Neural progenitor cell (in vitro differentiated cells): ENCODE data around the gene TMEM260. TPM values are rescaled to one million over a fixed set of nuclear protein-coding genes. Genes with fewer than 3 reads are reported as not detected.
A peak's percentile ranks its signal among the peaks of the same experiment; 100 is the strongest.

Experiments used
- DNase-seq: peaks from one replicate; pipeline ENCODE4 v3.0.0-alpha.2; 2016; ENCODE audit warnings: low spot score
- H2AFZ ChIP-seq: fragments of 200-600 bp; sonication (generic); replicated peaks from 2 replicates; pipeline ENCODE4 v1.6.1; 2016; ENCODE audit warnings: antibody characterized with exemption
- H3F3A ChIP-seq: fragments of 200-600 bp; sonication (generic); 2 replicates; pipeline ENCODE4 v1.6.1; 2016; ENCODE audit warnings: antibody characterized with exemption, low read depth
- H3K27ac ChIP-seq: fragments of 200-600 bp; sonication (generic); 2 replicates; pipeline ENCODE4 v1.5.1; 2016; ENCODE audit warnings: mild to moderate bottlenecking
- H3K27me3 ChIP-seq: fragments of 200-600 bp; sonication (generic); 2 replicates; pipeline ENCODE4 v1.6.1; 2016; ENCODE audit warnings: mild to moderate bottlenecking, moderate library complexity
- H3K36me3 ChIP-seq: fragments of 200-600 bp; sonication (generic); 2 replicates; pipeline ENCODE4 v1.5.1; 2016
- H3K4me1 ChIP-seq: fragments of 200-600 bp; sonication (generic); 2 replicates; pipeline ENCODE4 v1.6.1; 2016; ENCODE audit warnings: mixed run types
- H3K4me2 ChIP-seq: fragments of 200-600 bp; sonication (generic); 2 replicates; pipeline ENCODE4 v1.6.1; 2016
- H3K4me3 ChIP-seq: fragments of 200-600 bp; sonication (generic); 2 replicates; pipeline ENCODE4 v1.5.1; 2016
- H3K79me2 ChIP-seq: fragments of 200-600 bp; sonication (generic); 2 replicates; pipeline ENCODE4 v1.6.1; 2016; ENCODE audit warnings: low read depth
- H3K9ac ChIP-seq: fragments of 200-600 bp; sonication (generic); 2 replicates; pipeline ENCODE4 v1.6.1; 2016
- H3K9me3 ChIP-seq: fragments of 200-600 bp; sonication (generic); 2 replicates; pipeline ENCODE4 v1.5.1; 2016; ENCODE audit warnings: low read depth
- H4K20me1 ChIP-seq: fragments of 200-600 bp; sonication (generic); 2 replicates; pipeline ENCODE4 v1.6.1; 2016; ENCODE audit warnings: low read depth
- H3K27ac Mint-ChIP-seq: 3 replicates; pipeline ENCODE4 v1.8.0; 2021; ENCODE audit warnings: mixed read lengths
- H3K27me3 Mint-ChIP-seq: 2 replicates; pipeline ENCODE4 v1.8.0; 2022; ENCODE audit warnings: low read depth, mild to moderate bottlenecking, inconsistent platforms, moderate library complexity, mixed read lengths; ENCODE audit not compliant: insufficient read depth
- H3K36me3 Mint-ChIP-seq: 3 replicates; pipeline ENCODE4 v1.8.0; 2021; ENCODE audit warnings: mixed read lengths
- H3K4me1 Mint-ChIP-seq: 3 replicates; pipeline ENCODE4 v1.8.0; 2021; ENCODE audit warnings: mixed read lengths
- H3K4me3 Mint-ChIP-seq: 3 replicates; pipeline ENCODE4 v1.8.0; 2021; ENCODE audit warnings: mild to moderate bottlenecking, moderate library complexity, mixed read lengths
- H3K9me3 Mint-ChIP-seq: 3 replicates; pipeline ENCODE4 v1.8.0; 2020; ENCODE audit warnings: mixed read lengths
- EZH2 ChIP-seq: fragments of 200-600 bp; sonication (generic); IDR thresholded peaks from 2 replicates; pipeline ENCODE4 v1.6.1; 2017; ENCODE audit warnings: antibody characterized with exemption, mild to moderate bottlenecking, moderate library complexity
- EZH2phosphoT487 ChIP-seq: fragments of 200-600 bp; sonication (generic); IDR thresholded peaks from 2 replicates; pipeline ENCODE4 v1.6.1; 2017; ENCODE audit warnings: antibody characterized with exemption
- total RNA-seq: library from RNA; depleted of rRNA; stranded (reverse); fragments of >200 nt; gene quantifications from 2 replicates; pipeline ENCODE4 v1.2.3, GENCODE V29; 2015; ENCODE audit warnings: low replicate concordance
- TF ChIP-seq, protein P1 (sequence below): fragments of 200-600 bp; sonication (generic); IDR thresholded peaks from 2 replicates; pipeline ENCODE4 v1.5.1; 2017; ENCODE audit warnings: antibody characterized with exemption, mild to moderate bottlenecking

Gene TMEM260
- total RNA-seq, 1 donor from 2014 or later = 30.7 TPM

DNA sequence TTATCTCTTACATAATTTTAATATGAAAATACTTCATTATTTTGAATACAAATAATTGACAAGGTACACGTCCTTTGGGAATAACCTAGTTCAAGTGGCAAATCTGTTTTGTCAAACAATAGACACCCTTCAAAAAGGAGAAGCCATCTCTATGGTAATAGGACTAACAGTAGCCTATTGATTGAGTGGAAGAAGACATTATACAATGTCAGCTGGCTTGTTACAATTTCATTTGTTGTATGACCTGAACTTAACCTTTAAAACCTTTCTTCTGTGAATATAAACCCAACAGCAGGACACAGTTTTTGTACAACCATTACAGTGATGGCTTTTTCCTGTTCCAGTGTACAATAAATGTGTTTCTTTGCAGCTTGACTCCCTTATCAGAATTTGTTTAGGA lies 8.1 kb downstream of the TMEM260 start:
- H3K36me3 ChIP-seq = peaks cover 7% of the 10 kb centered on the region
- H3K4me3 Mint-ChIP-seq = no peak overlapping the region
- no peaks in the 10 kb centered on the region for H3K27me3 Mint-ChIP-seq
- H3K9ac ChIP-seq = no peak overlapping the region
- peaks cover 3% of the 10 kb centered on the region for H3K36me3 Mint-ChIP-seq
- H2AFZ ChIP-seq = no peak overlapping the region
- no peak overlapping the region for H3K4me3 ChIP-seq
- peaks cover 16% of the 10 kb centered on the region for H3K4me1 ChIP-seq
- no peak overlapping the region for H3K4me2 ChIP-seq
- no peaks in the 10 kb centered on the region for H3K27me3 ChIP-seq
- H3F3A ChIP-seq = peaks cover 54% of the 10 kb centered on the region
- H3K79me2 ChIP-seq = peaks cover 22% of the 10 kb centered on the region
- H3K4me1 Mint-ChIP-seq = peaks cover 45% of the 10 kb centered on the region
- no peaks in the 10 kb centered on the region for H3K9me3 ChIP-seq
- no peak for TF ChIP-seq EZH2phosphoT487
- TF ChIP-seq, protein P1, sequence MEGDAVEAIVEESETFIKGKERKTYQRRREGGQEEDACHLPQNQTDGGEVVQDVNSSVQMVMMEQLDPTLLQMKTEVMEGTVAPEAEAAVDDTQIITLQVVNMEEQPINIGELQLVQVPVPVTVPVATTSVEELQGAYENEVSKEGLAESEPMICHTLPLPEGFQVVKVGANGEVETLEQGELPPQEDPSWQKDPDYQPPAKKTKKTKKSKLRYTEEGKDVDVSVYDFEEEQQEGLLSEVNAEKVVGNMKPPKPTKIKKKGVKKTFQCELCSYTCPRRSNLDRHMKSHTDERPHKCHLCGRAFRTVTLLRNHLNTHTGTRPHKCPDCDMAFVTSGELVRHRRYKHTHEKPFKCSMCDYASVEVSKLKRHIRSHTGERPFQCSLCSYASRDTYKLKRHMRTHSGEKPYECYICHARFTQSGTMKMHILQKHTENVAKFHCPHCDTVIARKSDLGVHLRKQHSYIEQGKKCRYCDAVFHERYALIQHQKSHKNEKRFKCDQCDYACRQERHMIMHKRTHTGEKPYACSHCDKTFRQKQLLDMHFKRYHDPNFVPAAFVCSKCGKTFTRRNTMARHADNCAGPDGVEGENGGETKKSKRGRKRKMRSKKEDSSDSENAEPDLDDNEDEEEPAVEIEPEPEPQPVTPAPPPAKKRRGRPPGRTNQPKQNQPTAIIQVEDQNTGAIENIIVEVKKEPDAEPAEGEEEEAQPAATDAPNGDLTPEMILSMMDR = no peak
- no peak for TF ChIP-seq EZH2
- no peaks in the 10 kb centered on the region for H3K9me3 Mint-ChIP-seq
- peaks cover 42% of the 10 kb centered on the region for H4K20me1 ChIP-seq
- H3K27ac Mint-ChIP-seq = no peak overlapping the region
- DNase-seq = no peak
- no peak overlapping the region for H3K27ac ChIP-seq

DNA sequence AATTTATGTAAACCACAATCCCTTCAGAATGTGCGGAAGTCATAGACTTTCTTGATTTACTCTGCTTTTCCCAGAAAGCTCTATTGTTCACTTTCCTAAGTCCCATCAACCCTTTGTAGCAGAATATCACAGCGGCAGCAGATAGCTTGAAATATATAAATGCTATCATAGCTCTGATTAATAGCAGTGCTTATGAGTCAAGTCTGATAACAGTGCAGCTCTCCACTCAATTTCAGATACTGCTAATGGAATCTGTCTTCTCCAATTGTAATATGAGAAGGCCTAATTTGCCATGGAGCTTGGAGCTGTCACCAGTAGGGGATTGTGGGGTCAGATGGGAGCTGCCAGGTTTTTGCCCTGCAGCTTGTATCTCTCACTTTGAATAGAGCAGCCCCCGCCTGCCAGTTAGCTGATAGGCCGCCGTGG lies 10.9 kb downstream of the TMEM260 start:
- H3K4me1 Mint-ChIP-seq = peaks cover 41% of the 10 kb centered on the region
- H3K27ac Mint-ChIP-seq = no peak overlapping the region

DNA sequence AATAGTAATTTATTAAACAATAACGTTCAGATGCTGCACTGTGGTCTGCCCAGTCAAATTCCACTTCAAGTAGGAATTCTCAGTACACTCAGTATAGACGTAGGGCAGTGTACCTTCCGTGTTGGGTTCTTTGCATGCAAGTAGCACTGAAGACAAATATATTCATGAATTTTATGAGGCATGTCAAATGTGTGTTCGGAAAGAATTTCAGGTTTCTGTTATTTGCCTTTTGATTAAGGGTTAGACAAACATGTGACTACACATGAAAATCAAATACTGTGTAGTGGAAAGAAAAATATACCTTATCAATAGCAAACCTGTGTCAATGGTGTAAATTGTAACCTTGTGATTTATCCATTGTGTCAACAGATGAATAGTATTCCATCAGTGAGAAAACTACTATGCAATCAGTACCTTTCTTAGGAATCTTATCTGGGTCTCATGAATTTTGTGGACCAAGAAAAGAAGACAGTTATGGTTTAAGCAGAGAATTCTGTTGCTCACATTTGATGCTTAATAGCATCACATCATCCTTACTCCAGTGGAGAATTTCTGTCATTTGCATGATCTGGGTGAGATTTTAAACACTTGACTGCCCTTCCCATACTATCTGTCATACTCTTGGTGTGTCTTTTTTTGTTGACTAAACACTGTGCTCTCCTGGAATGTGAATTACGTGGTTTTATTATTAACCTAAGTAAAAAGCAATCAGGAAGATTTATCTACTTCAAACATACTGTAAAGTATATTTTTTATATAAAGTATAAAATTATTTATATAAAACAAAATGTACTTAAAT lies 13.3 kb downstream of the TMEM260 start:
- H3K27ac Mint-ChIP-seq = no peak overlapping the region
- Histone ChIP-seq H3K36me3 (peaks cover 10% of the 10 kb centered on the region), H4K20me1 (peaks cover 11% of the 10 kb centered on the region), H3K27ac (no peak overlapping the region), H3K27me3 (no peaks in the 10 kb centered on the region), H3K9ac (no peak overlapping the region), H3K4me3 (no peak overlapping the region), H3K4me1 (peaks cover 16% of the 10 kb centered on the region), H2AFZ (no peak overlapping the region), H3K9me3 (no peaks in the 10 kb centered on the region), H3K4me2 (no peak overlapping the region), H3F3A (peaks cover 32% of the 10 kb centered on the region), H3K79me2 (no peaks in the 10 kb centered on the region)
- H3K4me3 Mint-ChIP-seq = no peak overlapping the region
- no peak for DNase-seq
- no peaks in the 10 kb centered on the region for H3K9me3 Mint-ChIP-seq
- no peak for TF ChIP-seq EZH2phosphoT487
- TF ChIP-seq EZH2 = no peak
- TF ChIP-seq, protein P1 = no peak
- peaks cover 16% of the 10 kb centered on the region for H3K36me3 Mint-ChIP-seq
- peaks cover 35% of the 10 kb centered on the region for H3K4me1 Mint-ChIP-seq
- H3K27me3 Mint-ChIP-seq = no peaks in the 10 kb centered on the region

More for the DNA sequence above, 10.9 kb downstream of the TMEM260 start:
- no peaks in the 10 kb centered on the region for H3K79me2 ChIP-seq
- H3K36me3 Mint-ChIP-seq = peaks cover 11% of the 10 kb centered on the region
- peak overlapping the region; percentile 45 for H3K4me2 ChIP-seq
- H3K9me3 ChIP-seq = no peaks in the 10 kb centered on the region
- no peak overlapping the region for H2AFZ ChIP-seq
- H3K27ac ChIP-seq = peak overlapping the region; percentile 31
- peak; percentile 75 for DNase-seq
- no peaks in the 10 kb centered on the region for H3K27me3 Mint-ChIP-seq
- peaks cover 14% of the 10 kb centered on the region for H4K20me1 ChIP-seq
- H3K9ac ChIP-seq = no peak overlapping the region
- H3K4me3 ChIP-seq = no peak overlapping the region
- H3K4me1 ChIP-seq = peaks cover 16% of the 10 kb centered on the region
- no peaks in the 10 kb centered on the region for H3K9me3 Mint-ChIP-seq
- TF ChIP-seq EZH2phosphoT487 (no peak), EZH2 (no peak)
- TF ChIP-seq, protein P1 = peak; percentile 37
- H3K27me3 ChIP-seq = no peaks in the 10 kb centered on the region
- H3K36me3 ChIP-seq = peaks cover 17% of the 10 kb centered on the region
- peaks cover 50% of the 10 kb centered on the region for H3F3A ChIP-seq
- H3K4me3 Mint-ChIP-seq = peak overlapping the region; percentile 1
